ENCODE measurements around the gene SMIM30. TPM values are rescaled to one million over a fixed set of nuclear protein-coding genes. Genes with fewer than 3 reads are reported as not detected.

The SMIM30 gene
- total and polyA plus RNA-seq, 2 experiments from 2014 or later = 74.0 to 92.0 TPM

DNA sequence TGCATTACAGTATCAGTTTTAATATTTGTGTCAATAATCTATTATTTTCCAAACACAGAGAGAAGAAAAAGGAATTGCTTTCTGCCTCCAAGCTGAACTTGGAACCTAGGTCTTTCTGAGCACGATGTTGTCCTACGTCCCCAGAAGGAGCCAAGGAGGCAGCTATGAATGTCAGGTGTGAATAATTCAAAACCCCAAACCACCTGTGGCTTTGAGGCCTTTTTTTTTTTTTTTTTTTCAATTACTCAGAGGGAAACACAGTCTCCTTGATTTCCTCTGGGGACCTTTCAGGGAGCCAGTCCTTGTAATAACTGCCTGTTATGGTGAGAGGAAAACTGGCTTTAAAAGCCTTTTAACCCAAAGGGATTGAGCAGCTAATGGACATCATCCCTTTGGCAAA, 40.0 kb downstream of the SMIM30 start:
- Histone ChIP-seq H3K4me3 (no peak overlapping the region), H4K20me1 (ENCODE audit: insufficient read depth, poor library complexity, severe bottlenecking) (no peaks in the 10 kb centered on the region), H3K9me3 (ENCODE audit: low read depth) (no peaks in the 10 kb centered on the region), H2AFZ (no peak overlapping the region), H3K4me1 (ENCODE audit: insufficient read depth) (no peaks in the 10 kb centered on the region), H3K36me3 (replicated peaks; ENCODE audit: insufficient read depth, low read depth) (no peaks in the 10 kb centered on the region), H3K27ac (no peak overlapping the region), H3K9me2 (replicated peaks; ENCODE audit: insufficient read depth) (no peaks in the 10 kb centered on the region), H3K4me2 (no peak overlapping the region), H3K27me3 (no peaks in the 10 kb centered on the region), H3K79me2 (no peaks in the 10 kb centered on the region)
- DNase-seq (ENCODE audit: low spot score) = no peak
- TF ChIP-seq, protein P1, sequence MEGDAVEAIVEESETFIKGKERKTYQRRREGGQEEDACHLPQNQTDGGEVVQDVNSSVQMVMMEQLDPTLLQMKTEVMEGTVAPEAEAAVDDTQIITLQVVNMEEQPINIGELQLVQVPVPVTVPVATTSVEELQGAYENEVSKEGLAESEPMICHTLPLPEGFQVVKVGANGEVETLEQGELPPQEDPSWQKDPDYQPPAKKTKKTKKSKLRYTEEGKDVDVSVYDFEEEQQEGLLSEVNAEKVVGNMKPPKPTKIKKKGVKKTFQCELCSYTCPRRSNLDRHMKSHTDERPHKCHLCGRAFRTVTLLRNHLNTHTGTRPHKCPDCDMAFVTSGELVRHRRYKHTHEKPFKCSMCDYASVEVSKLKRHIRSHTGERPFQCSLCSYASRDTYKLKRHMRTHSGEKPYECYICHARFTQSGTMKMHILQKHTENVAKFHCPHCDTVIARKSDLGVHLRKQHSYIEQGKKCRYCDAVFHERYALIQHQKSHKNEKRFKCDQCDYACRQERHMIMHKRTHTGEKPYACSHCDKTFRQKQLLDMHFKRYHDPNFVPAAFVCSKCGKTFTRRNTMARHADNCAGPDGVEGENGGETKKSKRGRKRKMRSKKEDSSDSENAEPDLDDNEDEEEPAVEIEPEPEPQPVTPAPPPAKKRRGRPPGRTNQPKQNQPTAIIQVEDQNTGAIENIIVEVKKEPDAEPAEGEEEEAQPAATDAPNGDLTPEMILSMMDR (IDR thresholded peaks at IDR 0.05; ENCODE audit: poor library complexity) = no peak
- TF ChIP-seq EZH2 (IDR thresholded peaks at IDR 0.05; ENCODE audit: borderline replicate concordance) = no peak
- TF ChIP-seq EZH2phosphoT487 (IDR thresholded peaks at IDR 0.05; ENCODE audit: low read depth, severe bottlenecking, unreplicated experiment) = no peak
- WGBS (ENCODE audit: low lambda C conversion rate, missing lambda C conversion rate) = 23% methylated on average over 2 of the region's 2 CpGs

DNA sequence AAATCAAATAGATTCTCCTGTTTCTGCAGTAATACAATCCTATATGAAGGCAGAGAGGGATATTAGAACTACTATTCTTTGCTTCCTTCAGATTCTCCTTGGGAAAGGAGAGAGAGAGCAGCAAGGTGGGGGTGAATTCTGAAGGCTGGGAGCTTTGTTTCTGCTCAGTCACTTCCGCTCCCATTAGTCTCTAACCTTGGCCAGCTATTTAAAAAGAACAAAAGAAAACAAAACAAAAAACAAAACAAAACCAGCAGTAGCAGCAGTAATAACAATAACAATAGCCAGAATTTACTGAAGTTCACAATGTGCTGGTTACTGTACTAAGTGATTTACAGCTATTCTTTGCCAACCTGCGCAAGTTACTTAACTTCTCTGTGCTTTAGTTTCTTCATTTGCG, 41.7 kb downstream of the SMIM30 start:
- H3K9me3 ChIP-seq (ENCODE audit: low read depth) = no peaks in the 10 kb centered on the region
- no peaks in the 10 kb centered on the region for H3K4me1 ChIP-seq (ENCODE audit: insufficient read depth)
- DNase-seq (ENCODE audit: low spot score) = no peak
- no peak overlapping the region for H3K4me3 ChIP-seq
- no peaks in the 10 kb centered on the region for H3K27me3 ChIP-seq
- no peak overlapping the region for H3K4me2 ChIP-seq
- no peaks in the 10 kb centered on the region for H4K20me1 ChIP-seq (ENCODE audit: insufficient read depth, poor library complexity, severe bottlenecking)
- H3K36me3 ChIP-seq (replicated peaks; ENCODE audit: insufficient read depth, low read depth) = no peaks in the 10 kb centered on the region
- no peak overlapping the region for H3K27ac ChIP-seq
- H2AFZ ChIP-seq = no peak overlapping the region
- 79% methylated on average over 3 of the region's 3 CpGs for WGBS (ENCODE audit: low lambda C conversion rate, missing lambda C conversion rate)
- no peaks in the 10 kb centered on the region for H3K9me2 ChIP-seq (replicated peaks; ENCODE audit: insufficient read depth)
- H3K79me2 ChIP-seq = no peaks in the 10 kb centered on the region
- no peak for TF ChIP-seq EZH2 (IDR thresholded peaks at IDR 0.05; ENCODE audit: borderline replicate concordance)
- no peak for TF ChIP-seq EZH2phosphoT487 (IDR thresholded peaks at IDR 0.05; ENCODE audit: low read depth, severe bottlenecking, unreplicated experiment)
- TF ChIP-seq, protein P1 (IDR thresholded peaks at IDR 0.05; ENCODE audit: poor library complexity) = no peak

DNA sequence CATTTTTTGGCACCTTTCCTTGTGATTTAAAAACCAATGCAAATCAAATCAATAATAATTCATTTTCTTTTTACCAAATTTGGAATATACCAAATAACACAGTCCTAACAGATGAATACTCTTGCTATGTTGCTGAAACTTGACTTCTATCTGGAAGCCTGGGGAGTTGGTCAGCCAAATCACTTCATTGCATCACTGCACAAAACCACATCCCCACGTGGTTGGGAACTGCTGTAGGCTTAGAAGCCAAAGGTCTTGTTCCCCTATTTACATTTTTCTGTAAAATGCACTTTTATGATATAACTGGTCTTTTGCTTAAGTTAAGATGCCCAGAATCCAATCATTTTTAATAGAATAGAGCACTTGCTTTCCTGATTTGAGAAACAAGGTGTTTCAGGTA, 46.9 kb downstream of the SMIM30 start:
- Histone ChIP-seq H2AFZ (no peak overlapping the region), H4K20me1 (ENCODE audit: insufficient read depth, poor library complexity, severe bottlenecking) (no peaks in the 10 kb centered on the region), H3K27me3 (no peaks in the 10 kb centered on the region), H3K36me3 (replicated peaks; ENCODE audit: insufficient read depth, low read depth) (no peaks in the 10 kb centered on the region), H3K27ac (no peak overlapping the region), H3K4me2 (no peak overlapping the region), H3K9me3 (ENCODE audit: low read depth) (no peaks in the 10 kb centered on the region), H3K79me2 (no peaks in the 10 kb centered on the region), H3K9me2 (replicated peaks; ENCODE audit: insufficient read depth) (no peaks in the 10 kb centered on the region), H3K4me3 (no peak overlapping the region), H3K4me1 (ENCODE audit: insufficient read depth) (no peaks in the 10 kb centered on the region)
- no peak for DNase-seq (ENCODE audit: low spot score)
- 4% methylated on average over 1 of the region's 1 CpG for WGBS (ENCODE audit: low lambda C conversion rate, missing lambda C conversion rate)
- no peak for TF ChIP-seq EZH2 (IDR thresholded peaks at IDR 0.05; ENCODE audit: borderline replicate concordance)
- TF ChIP-seq, protein P1 (IDR thresholded peaks at IDR 0.05; ENCODE audit: poor library complexity) = no peak

Other genes with a start within 250 kb of the SMIM30 start
- 3.8 and 4.9 TPM in 2 replicates for gene GPR85, start 31.7 kb downstream of the SMIM30 start, total RNA-seq
- 0.31 TPM in 1 of 2 replicates, not detected in the other for gene GPR85, start 31.7 kb downstream of the SMIM30 start, polyA plus RNA-seq

All from hepatocyte (in vitro differentiated cells).